HepG2 (cell line): ENCODE measurements around the gene AURKA. TPM values are rescaled to one million over a fixed set of nuclear protein-coding genes. Genes with fewer than 3 reads are reported as not detected.

Experiments
- ESRRA ChIP-seq: sonication (generic); formaldehyde crosslinking; IDR thresholded peaks from 2 replicates; pipeline ENCODE4 v1.5.1; 2020; ENCODE audit warnings: mild to moderate bottlenecking, low read depth, missing genetic modification reagents
- FOXO1 ChIP-seq: sonication (generic); formaldehyde crosslinking; IDR thresholded peaks from 2 replicates; pipeline ENCODE4 v1.4.0; 2020; ENCODE audit warnings: missing genetic modification reagents
- NRL ChIP-seq: sonication (generic); formaldehyde crosslinking; IDR thresholded peaks from 2 replicates; pipeline ENCODE4 v1.5.0; 2020; ENCODE audit warnings: missing genetic modification reagents, mild to moderate bottlenecking, moderate library complexity, borderline replicate concordance
- ZMAT3 ChIP-seq: sonication (generic); formaldehyde crosslinking; conservative IDR thresholded peaks from 2 replicates; pipeline ENCODE4 v1.7.0; 2021; ENCODE audit warnings: missing genetic modification reagents
- ZNF563 ChIP-seq: sonication (generic); formaldehyde crosslinking; IDR thresholded peaks from 2 replicates; pipeline ENCODE4 v1.8.0; 2022; ENCODE audit warnings: mild to moderate bottlenecking, moderate library complexity, missing genetic modification reagents
- ZNF607 ChIP-seq: sonication (generic); formaldehyde crosslinking; IDR thresholded peaks from 2 replicates; pipeline ENCODE4 v1.5.1; 2020; ENCODE audit warnings: missing genetic modification reagents, mild to moderate bottlenecking, borderline replicate concordance
- ZNF703 ChIP-seq: sonication (generic); formaldehyde crosslinking; IDR thresholded peaks from 2 replicates; pipeline ENCODE4 v1.5.1; 2020; ENCODE audit warnings: missing genetic modification reagents, mild to moderate bottlenecking, moderate library complexity, borderline replicate concordance
- ZNF747 ChIP-seq: sonication (generic); formaldehyde crosslinking; IDR thresholded peaks from 2 replicates; pipeline ENCODE4 v1.8.1; 2023; ENCODE audit warnings: missing genetic modification reagents, mild to moderate bottlenecking, borderline replicate concordance
- ZNF879 ChIP-seq: sonication (generic); formaldehyde crosslinking; IDR thresholded peaks from 2 replicates; pipeline ENCODE4 v1.8.1; 2023; ENCODE audit warnings: missing genetic modification reagents
- ZNF883 ChIP-seq: sonication (generic); formaldehyde crosslinking; IDR thresholded peaks from 2 replicates; pipeline ENCODE4 v1.5.1; 2020; ENCODE audit warnings: mild to moderate bottlenecking, missing genetic modification reagents; ENCODE audit errors: not compliant biosample characterization
- polyA plus RNA-seq, 8 experiments: library from polyadenylated mRNA; depleted of rRNA in 3 of 8; stranded (reverse) in 7 of 8; unstranded in 1 of 8; fragments of >200 nt; fragmentation: Illumina TruSeq in 4 of 8; extraction: Trizol in 4 of 8; gene quantifications; 2 replicates each; pipeline versions ENCODE4 v1.2.1 to v1.2.3, GENCODE V29; 2011 to 2016; ENCODE audit warnings: low read depth in 4 of 8, missing spikeins in 1 of 8, mixed read lengths in 1 of 8; ENCODE audit not compliant: insufficient read depth in 1 of 8
- total RNA-seq, 5 experiments: library from RNA; depleted of rRNA; stranded (reverse); fragments of >200 nt; fragmentation: Illumina TruSeq; extraction: Trizol; gene quantifications; 2 replicates each; pipeline ENCODE4 v1.2.3, GENCODE V29; 2016; ENCODE audit warnings: low read depth in 1 of 5
- TF ChIP-seq, protein P1 (sequence below): sonication (generic); formaldehyde crosslinking; IDR thresholded peaks from 2 replicates; pipeline ENCODE4 v1.5.0; 2020; ENCODE audit warnings: mild to moderate bottlenecking, missing genetic modification reagents
- TF ChIP-seq, protein P2 (sequence below): sonication (generic); formaldehyde crosslinking; IDR thresholded peaks from 2 replicates; pipeline ENCODE4 v1.4.0; 2020; ENCODE audit warnings: missing genetic modification reagents
- TF ChIP-seq, protein P3 (sequence below): IDR thresholded peaks from 2 replicates; pipeline ENCODE4 v1.4.0; 2020; ENCODE audit warnings: mild to moderate bottlenecking, missing genetic modification reagents

Gene AURKA
- total and polyA plus RNA-seq, 2 of the 13 experiments (the other 11 are each of a cell fraction or from before 2014, with no cell fraction given), result 96.4 to 224 TPM

DNA sequence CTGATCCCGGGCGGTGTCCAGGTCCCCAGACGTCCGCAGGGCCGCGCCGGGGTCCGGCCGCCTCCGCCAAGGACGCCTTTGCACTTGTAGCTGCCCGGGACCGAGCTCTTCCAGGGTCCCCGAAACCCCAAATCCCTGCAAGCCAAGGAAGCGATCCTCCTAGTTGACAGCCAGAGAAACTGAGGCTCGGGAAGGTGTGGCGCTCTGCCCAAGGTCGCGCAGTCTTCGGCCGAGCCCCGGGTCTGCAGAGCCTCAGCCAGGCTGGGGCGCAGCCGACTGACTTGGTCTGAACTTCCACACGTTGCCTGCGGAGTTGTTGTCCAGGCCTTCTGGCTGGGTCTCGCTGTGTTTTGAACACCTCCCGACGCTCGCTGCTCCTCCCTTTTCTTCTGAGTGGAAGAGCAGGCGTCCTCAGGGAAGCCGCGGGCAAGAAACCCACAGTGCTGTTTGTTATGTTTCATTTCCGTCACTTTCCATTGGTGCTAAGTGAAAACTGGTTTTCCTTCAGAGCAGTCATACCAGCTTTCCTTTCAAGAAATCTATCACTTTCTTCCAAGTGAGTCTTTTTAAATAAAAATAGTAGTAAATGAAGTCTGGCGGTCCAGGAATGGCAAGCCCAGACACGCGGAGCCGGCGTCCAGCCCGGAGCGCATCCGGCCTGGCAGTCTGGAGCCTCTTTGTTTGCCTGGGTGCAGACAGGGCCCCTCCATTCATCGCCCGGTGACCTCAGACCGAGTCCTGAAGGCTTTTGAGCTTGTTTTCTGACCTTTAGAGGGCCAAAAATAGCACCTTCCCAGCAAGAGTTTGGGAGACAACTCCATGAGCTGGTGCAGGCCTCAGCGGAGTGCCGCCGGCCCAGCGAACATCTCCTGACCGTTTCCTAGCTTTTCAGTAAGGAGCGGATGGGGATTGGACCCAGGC is 32.5 kb downstream of the AURKA start (continued):
- TF ChIP-seq, protein P1, sequence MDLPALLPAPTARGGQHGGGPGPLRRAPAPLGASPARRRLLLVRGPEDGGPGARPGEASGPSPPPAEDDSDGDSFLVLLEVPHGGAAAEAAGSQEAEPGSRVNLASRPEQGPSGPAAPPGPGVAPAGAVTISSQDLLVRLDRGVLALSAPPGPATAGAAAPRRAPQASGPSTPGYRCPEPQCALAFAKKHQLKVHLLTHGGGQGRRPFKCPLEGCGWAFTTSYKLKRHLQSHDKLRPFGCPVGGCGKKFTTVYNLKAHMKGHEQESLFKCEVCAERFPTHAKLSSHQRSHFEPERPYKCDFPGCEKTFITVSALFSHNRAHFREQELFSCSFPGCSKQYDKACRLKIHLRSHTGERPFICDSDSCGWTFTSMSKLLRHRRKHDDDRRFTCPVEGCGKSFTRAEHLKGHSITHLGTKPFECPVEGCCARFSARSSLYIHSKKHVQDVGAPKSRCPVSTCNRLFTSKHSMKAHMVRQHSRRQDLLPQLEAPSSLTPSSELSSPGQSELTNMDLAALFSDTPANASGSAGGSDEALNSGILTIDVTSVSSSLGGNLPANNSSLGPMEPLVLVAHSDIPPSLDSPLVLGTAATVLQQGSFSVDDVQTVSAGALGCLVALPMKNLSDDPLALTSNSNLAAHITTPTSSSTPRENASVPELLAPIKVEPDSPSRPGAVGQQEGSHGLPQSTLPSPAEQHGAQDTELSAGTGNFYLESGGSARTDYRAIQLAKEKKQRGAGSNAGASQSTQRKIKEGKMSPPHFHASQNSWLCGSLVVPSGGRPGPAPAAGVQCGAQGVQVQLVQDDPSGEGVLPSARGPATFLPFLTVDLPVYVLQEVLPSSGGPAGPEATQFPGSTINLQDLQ, result peak; percentile 43; the same call in 1 of the 2 replicates
- peak; percentile 65 for TF ChIP-seq ZNF879 (CRISPR knock-in tag)
- peak; percentile 73; the same call in 1 of the 2 replicates for TF ChIP-seq ZNF703
- TF ChIP-seq, protein P2, sequence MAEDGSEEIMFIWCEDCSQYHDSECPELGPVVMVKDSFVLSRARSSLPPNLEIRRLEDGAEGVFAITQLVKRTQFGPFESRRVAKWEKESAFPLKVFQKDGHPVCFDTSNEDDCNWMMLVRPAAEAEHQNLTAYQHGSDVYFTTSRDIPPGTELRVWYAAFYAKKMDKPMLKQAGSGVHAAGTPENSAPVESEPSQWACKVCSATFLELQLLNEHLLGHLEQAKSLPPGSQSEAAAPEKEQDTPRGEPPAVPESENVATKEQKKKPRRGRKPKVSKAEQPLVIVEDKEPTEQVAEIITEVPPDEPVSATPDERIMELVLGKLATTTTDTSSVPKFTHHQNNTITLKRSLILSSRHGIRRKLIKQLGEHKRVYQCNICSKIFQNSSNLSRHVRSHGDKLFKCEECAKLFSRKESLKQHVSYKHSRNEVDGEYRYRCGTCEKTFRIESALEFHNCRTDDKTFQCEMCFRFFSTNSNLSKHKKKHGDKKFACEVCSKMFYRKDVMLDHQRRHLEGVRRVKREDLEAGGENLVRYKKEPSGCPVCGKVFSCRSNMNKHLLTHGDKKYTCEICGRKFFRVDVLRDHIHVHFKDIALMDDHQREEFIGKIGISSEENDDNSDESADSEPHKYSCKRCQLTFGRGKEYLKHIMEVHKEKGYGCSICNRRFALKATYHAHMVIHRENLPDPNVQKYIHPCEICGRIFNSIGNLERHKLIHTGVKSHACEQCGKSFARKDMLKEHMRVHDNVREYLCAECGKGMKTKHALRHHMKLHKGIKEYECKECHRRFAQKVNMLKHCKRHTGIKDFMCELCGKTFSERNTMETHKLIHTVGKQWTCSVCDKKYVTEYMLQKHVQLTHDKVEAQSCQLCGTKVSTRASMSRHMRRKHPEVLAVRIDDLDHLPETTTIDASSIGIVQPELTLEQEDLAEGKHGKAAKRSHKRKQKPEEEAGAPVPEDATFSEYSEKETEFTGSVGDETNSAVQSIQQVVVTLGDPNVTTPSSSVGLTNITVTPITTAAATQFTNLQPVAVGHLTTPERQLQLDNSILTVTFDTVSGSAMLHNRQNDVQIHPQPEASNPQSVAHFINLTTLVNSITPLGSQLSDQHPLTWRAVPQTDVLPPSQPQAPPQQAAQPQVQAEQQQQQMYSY (CRISPR knock-in tag), result peak; percentile 77
- TF ChIP-seq ZNF747, result peak; percentile 76; the same call in 1 of the 2 replicates
- TF ChIP-seq ZNF563 (CRISPR knock-in tag), result no peak
- TF ChIP-seq ZNF883, result peak; percentile 74
- no peak for TF ChIP-seq ZNF607 (CRISPR knock-in tag)
- TF ChIP-seq FOXO1 (CRISPR knock-in tag), result no peak
- TF ChIP-seq ZMAT3 (CRISPR knock-in tag), result peak; percentile 90
- TF ChIP-seq ESRRA (CRISPR knock-in tag), result peak; percentile 40; the same call in 1 of the 2 replicates
- TF ChIP-seq, protein P3, sequence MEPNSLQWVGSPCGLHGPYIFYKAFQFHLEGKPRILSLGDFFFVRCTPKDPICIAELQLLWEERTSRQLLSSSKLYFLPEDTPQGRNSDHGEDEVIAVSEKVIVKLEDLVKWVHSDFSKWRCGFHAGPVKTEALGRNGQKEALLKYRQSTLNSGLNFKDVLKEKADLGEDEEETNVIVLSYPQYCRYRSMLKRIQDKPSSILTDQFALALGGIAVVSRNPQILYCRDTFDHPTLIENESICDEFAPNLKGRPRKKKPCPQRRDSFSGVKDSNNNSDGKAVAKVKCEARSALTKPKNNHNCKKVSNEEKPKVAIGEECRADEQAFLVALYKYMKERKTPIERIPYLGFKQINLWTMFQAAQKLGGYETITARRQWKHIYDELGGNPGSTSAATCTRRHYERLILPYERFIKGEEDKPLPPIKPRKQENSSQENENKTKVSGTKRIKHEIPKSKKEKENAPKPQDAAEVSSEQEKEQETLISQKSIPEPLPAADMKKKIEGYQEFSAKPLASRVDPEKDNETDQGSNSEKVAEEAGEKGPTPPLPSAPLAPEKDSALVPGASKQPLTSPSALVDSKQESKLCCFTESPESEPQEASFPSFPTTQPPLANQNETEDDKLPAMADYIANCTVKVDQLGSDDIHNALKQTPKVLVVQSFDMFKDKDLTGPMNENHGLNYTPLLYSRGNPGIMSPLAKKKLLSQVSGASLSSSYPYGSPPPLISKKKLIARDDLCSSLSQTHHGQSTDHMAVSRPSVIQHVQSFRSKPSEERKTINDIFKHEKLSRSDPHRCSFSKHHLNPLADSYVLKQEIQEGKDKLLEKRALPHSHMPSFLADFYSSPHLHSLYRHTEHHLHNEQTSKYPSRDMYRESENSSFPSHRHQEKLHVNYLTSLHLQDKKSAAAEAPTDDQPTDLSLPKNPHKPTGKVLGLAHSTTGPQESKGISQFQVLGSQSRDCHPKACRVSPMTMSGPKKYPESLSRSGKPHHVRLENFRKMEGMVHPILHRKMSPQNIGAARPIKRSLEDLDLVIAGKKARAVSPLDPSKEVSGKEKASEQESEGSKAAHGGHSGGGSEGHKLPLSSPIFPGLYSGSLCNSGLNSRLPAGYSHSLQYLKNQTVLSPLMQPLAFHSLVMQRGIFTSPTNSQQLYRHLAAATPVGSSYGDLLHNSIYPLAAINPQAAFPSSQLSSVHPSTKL (CRISPR knock-in tag), result 0 out of 2 replicates have a peak, but pooled peaks have one; percentile 1
- no peak; the same call in none of the 2 replicates for TF ChIP-seq NRL
